SJCRH30 (cell line): ENCODE measurements around the gene RBM38. TPM values are rescaled to one million over a fixed set of nuclear protein-coding genes. Genes with fewer than 3 reads are reported as not detected.

Source experiments
- DNase-seq, 2 experiments: peaks; one replicate each; pipeline ENCODE4 v3.0.0-alpha.2; 2015 to 2020
- H3K27ac ChIP-seq: fragments of 250-450 bp; sonication (Bioruptor Pico); 2 replicates; pipeline ENCODE4 v1.5.1; 2020; ENCODE audit warnings: mild to moderate bottlenecking, moderate library complexity
- H3K27me3 ChIP-seq: fragments of 250-450 bp; sonication (Bioruptor Pico); 2 replicates; pipeline ENCODE4 v1.5.1; 2020; ENCODE audit warnings: mild to moderate bottlenecking, moderate library complexity
- H3K36me3 ChIP-seq: fragments of 250-450 bp; sonication (Bioruptor Pico); 2 replicates; pipeline ENCODE4 v1.5.1; 2020; ENCODE audit warnings: mild to moderate bottlenecking, moderate library complexity
- H3K4me1 ChIP-seq: fragments of 250-450 bp; sonication (Bioruptor Pico); 2 replicates; pipeline ENCODE4 v1.5.1; 2020; ENCODE audit warnings: mild to moderate bottlenecking, moderate library complexity
- H3K4me3 ChIP-seq: fragments of 250-450 bp; sonication (Bioruptor Pico); 2 replicates; pipeline ENCODE4 v1.5.1; 2020; ENCODE audit warnings: mild to moderate bottlenecking, moderate library complexity
- H3K9me3 ChIP-seq: fragments of 250-450 bp; sonication (Bioruptor Pico); replicated peaks from 2 replicates; pipeline ENCODE4 v1.5.1; 2020; ENCODE audit warnings: mild to moderate bottlenecking, moderate library complexity
- total RNA-seq: library from RNA; depleted of rRNA; stranded (reverse); fragments of >200 nt; shearing (Covaris generic); gene quantifications from 2 replicates; pipeline ENCODE4 v1.2.3, GENCODE V29; 2014

The RBM38 gene
- total RNA-seq, 1 experiment from 2014 or later: 181 TPM

DNA sequence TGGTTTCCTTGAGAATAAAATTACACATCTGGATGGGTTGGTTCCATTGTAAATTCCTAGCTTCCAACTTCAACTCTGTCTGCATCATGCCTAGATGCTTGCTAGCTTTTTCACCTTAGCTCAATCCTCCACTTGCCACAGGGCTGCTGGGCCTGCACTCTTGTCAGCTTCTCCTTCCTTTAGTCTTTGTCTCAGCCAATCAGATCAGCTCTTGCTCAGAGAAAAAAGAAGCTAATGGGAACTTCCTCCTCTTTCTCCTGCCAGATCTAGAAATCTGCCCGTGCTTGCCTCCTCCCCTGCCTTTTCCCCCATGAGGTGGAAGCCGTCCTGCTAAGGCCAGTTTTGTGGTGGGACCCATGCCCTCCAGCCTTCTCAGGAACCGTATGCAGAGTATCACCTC lies 21.6 kb upstream of the RBM38 start:
- no peak overlapping the region for H3K27ac ChIP-seq
- no peaks in the 10 kb centered on the region for H3K9me3 ChIP-seq
- no peak overlapping the region for H3K4me3 ChIP-seq
- no peaks in the 10 kb centered on the region for H3K27me3 ChIP-seq
- DNase-seq: no peak
- H3K36me3 ChIP-seq: peaks cover 62% of the 10 kb centered on the region
- H3K4me1 ChIP-seq: no peaks in the 10 kb centered on the region

DNA sequence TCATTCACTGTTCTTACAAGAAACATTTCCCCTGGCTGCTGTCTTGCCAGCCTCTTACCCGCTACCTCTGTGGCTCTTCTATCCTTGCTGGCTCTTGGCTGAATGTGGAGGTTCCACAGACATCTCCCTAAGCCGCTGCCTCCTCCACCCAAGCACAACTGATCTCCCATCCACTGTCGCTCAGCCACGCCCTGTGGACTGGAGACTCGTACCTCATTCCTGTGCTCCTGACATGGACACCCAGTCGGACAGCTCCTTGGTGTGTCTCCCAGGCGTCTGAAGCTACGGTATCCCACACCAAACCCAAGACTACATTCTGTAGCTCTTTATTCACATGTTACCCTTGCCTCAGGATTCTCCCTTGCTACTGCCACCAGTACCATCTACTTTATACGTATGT lies 20.9 kb upstream of the RBM38 start:
- no peak for DNase-seq
- Histone ChIP-seq H3K27me3 (no peaks in the 10 kb centered on the region), H3K9me3 (no peaks in the 10 kb centered on the region), H3K4me1 (no peaks in the 10 kb centered on the region), H3K36me3 (peaks cover 67% of the 10 kb centered on the region), H3K27ac (no peak overlapping the region), H3K4me3 (no peak overlapping the region)

DNA sequence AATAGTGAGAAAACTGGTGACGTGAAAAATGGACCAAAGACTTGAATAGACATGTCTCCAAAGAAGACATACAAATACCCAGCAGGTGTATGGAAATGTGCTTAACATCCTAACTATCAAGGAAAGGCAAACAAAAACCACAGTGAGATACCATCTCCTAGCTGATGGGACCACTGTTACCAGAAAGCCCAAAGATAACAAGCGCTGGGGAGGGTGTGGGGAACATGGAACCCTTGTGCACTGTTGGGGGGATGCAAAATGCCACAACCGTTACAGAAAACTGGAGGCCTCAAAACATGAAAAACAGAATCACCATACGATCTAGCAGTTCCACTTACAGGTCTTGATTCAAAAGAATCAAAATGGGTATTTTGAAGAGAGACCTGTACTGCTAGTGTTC lies 19.8 kb upstream of the RBM38 start:
- Histone ChIP-seq H3K27ac (no peak overlapping the region), H3K36me3 (peaks cover 75% of the 10 kb centered on the region)

DNA sequence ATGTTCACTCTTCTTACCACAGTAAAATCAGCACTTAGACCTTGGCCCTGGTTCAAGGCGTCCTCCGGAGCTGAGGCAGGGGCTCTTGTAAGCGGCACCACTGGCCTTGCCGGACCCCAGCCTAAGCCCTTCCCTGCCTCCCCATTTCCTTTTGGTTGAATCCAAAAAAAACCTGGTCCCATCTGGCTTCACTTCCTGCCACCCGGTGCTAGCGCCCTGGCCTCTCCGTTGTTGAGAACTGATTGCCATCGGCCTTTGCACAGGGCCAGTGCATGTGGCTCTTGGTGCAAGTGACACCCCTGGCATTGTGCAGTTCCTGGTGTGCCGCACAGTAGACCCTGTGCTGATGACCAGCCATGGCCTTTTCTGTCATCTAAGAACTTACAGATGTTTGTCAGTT lies 19.0 kb upstream of the RBM38 start:
- H3K9me3 ChIP-seq: no peaks in the 10 kb centered on the region
- H3K4me3 ChIP-seq: no peak overlapping the region
- peaks cover 83% of the 10 kb centered on the region for H3K36me3 ChIP-seq
- DNase-seq: no peak
- no peaks in the 10 kb centered on the region for H3K4me1 ChIP-seq
- H3K27ac ChIP-seq: no peak overlapping the region
- no peaks in the 10 kb centered on the region for H3K27me3 ChIP-seq

More for the DNA sequence above, 19.8 kb upstream of the RBM38 start:
- Histone ChIP-seq H3K4me3 (no peak overlapping the region), H3K9me3 (no peaks in the 10 kb centered on the region), H3K4me1 (no peaks in the 10 kb centered on the region), H3K27me3 (no peaks in the 10 kb centered on the region)
- no peak for DNase-seq

DNA sequence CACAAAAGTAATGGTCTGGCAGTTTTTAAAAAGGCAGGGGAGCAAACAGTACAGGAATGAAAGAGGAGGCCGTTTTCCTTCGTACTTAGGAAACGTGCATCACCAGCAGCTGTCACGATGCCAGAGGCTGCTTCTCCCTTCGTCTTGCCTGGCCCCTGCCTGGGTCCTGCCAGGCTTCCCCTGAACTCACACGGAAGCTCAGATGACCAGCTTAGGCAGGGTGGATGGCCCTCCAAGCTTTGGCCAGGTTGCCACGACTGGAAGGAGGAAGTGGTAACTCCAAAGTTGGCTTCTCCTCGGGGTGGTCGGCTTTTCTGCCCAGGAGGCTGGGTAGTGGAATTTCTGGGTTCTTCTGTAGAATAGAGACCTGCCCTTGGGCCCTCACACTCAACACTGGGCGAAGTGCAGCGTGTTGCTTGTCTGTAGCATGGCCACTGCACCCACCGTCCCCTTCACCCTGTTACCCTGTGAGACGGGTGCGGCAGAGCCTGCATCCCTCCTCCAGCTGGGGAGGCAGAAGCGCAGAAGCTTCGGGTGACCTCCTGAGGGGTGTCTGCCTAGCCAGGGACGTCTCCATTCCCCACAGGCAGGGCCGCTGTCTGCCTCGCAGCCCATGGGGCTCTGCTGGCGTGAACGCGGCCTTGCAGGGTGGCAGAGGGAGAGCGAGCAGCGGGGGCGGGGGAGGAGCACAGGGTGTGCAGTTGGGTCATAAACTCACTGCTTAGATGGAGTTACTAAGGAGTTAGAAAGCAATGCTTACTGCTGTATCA lies 18.4 kb upstream of the RBM38 start:
- no peak overlapping the region for H3K4me3 ChIP-seq
- no peaks in the 10 kb centered on the region for H3K27me3 ChIP-seq
- no peak for DNase-seq
- peaks cover 88% of the 10 kb centered on the region for H3K36me3 ChIP-seq
- no peak overlapping the region for H3K27ac ChIP-seq
- H3K9me3 ChIP-seq: no peaks in the 10 kb centered on the region
- no peaks in the 10 kb centered on the region for H3K4me1 ChIP-seq

DNA sequence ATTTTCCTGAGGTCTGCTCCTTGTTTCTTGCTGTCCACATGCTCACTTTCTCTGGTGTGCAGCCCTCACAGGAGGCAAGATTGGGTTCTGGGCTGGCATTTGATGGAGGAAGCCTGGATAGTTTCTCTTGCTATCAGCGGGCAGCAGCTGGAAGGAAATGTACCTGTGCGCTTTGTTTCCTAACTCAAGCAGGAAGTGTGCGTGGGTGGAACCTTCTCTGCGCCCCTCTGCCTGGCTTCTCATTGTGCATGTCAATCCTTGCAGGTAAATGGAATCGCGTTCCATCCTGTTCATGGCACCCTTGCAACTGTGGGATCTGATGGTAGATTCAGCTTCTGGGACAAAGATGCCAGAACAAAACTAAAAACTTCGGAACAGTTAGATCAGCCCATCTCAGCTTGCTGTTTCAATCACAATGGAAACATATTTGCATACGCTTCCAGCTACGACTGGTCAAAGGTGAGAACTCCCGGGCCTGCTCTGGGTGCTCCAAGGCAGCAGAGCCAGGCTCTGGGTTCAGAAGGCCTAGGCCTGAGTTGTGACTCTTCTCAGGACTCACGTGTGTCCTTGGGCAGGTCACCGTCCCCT lies 16.8 kb upstream of the RBM38 start:
- H3K4me1 ChIP-seq: no peaks in the 10 kb centered on the region
- no peak overlapping the region for H3K4me3 ChIP-seq
- H3K36me3 ChIP-seq: peaks cover 85% of the 10 kb centered on the region
- DNase-seq: no peak
- no peaks in the 10 kb centered on the region for H3K9me3 ChIP-seq
- H3K27ac ChIP-seq: no peak overlapping the region
- H3K27me3 ChIP-seq: no peaks in the 10 kb centered on the region

DNA sequence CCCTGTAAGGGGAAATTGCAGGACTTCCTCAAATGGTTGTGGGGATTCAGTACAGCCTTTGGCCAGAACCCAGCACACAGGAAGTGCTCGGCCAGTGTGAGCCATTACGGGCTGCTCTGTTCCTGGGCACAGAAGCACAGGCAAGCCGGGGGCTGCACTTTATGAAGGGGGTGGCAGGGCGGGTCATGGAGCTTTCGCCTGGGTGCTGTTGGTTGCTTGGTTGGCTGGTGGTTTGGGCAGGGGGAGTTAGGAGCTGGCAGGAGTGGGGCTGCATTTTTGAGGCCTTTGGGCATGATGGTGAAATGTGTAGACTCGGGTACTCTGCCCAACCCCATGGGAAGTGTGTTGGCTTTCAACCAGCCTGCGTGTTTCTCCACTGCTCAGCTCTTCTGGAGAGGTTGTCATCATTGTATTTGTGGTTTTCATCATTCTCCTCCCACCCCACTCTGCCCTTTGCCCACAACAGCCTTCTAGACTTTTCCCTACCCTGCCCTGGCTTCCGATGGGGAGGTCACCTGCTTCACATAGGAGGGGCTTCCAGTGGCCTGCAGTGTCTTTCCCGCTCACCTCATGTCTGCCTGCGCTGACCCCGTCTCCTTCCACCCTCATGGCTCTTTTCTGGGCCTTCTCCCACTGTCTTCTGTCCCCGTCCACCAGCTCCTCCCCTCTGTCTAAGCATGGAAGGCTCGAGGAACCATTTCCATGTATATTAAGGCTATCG lies 16.1 kb upstream of the RBM38 start:
- H3K36me3 ChIP-seq: peaks cover 83% of the 10 kb centered on the region
- no peak overlapping the region for H3K4me3 ChIP-seq
- H3K27ac ChIP-seq: no peak overlapping the region
- no peaks in the 10 kb centered on the region for H3K9me3 ChIP-seq
- no peak for DNase-seq
- H3K4me1 ChIP-seq: no peaks in the 10 kb centered on the region
- H3K27me3 ChIP-seq: no peaks in the 10 kb centered on the region

DNA sequence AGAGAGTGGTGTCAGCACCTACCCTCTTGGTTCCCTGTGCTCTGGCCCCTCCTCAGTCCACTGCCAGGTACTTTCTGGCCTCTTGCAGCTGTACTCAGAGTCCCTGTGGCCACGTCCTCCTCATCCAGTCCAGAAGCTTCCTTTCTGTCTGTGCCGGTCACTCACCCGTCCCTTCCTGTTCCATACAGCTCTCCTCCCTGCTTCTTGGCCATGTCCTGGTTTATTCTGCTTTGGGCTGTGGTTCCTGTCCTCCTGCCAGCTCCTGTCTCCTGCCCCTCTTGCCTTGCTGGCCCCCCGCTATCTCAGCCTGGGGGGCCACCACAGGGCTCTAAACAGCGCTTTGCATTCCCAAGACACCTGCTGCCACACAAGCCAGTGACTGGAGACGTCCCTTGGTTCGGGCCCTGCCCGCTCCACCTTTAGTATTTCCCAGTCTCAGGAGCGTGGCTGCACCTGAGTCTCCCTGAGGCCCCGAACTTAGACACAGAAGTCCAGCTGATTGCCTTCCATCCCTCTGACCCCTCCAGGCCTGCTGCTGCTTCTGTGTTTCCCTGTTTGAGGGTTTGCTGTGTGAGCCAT lies 15.5 kb upstream of the RBM38 start:
- no peak for DNase-seq
- Histone ChIP-seq H3K27ac (no peak overlapping the region), H3K4me1 (no peaks in the 10 kb centered on the region), H3K36me3 (peaks cover 80% of the 10 kb centered on the region), H3K27me3 (no peaks in the 10 kb centered on the region), H3K9me3 (no peaks in the 10 kb centered on the region), H3K4me3 (no peak overlapping the region)

DNA sequence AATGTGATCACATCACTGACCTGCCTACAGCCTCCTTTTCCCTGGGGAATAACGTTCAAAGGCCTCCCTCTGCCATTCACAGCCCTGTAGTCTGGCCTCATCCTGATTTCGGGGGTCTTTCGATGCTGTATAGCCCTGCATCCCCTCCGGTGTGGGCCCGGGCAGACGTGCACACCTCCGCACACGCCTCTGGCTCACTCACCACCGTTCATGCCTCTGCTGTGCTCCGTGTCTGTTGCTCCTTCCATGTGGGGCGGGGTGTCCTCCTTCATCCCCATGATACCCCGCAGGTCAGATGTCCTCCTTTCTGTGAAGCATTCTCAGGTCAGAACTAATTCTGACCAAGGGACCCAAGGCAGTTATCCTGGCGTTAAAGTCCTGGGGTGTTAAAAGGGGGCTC lies 13.8 kb upstream of the RBM38 start:
- Histone ChIP-seq H3K27ac (no peak overlapping the region), H3K36me3 (peaks cover 68% of the 10 kb centered on the region), H3K9me3 (no peaks in the 10 kb centered on the region), H3K27me3 (no peaks in the 10 kb centered on the region), H3K4me1 (no peaks in the 10 kb centered on the region), H3K4me3 (no peak overlapping the region)
- no peak for DNase-seq

DNA sequence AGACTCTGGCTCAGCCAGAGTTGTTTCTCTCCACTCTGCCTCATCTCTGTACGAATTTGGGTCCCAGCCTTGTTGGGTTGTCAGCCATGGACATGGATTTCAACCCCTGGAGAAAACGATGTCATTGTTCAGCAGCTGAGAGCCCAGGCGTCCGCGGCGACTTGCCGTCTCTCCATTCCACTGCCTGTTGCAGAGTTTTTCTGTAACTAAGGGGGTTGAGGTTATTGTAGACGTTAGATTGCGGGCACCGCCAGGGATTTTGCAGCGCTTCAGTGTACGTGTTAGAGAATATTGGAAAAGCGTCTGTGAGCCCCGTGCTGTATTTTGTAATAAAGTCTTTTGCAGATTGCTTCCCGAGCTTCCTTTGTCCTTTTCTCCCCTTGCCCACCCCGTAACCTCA lies 13.1 kb upstream of the RBM38 start:
- no peak for DNase-seq
- H3K9me3 ChIP-seq: no peaks in the 10 kb centered on the region
- H3K4me1 ChIP-seq: no peaks in the 10 kb centered on the region
- peaks cover 64% of the 10 kb centered on the region for H3K36me3 ChIP-seq
- H3K27me3 ChIP-seq: no peaks in the 10 kb centered on the region
- no peak overlapping the region for H3K4me3 ChIP-seq
- H3K27ac ChIP-seq: no peak overlapping the region

DNA sequence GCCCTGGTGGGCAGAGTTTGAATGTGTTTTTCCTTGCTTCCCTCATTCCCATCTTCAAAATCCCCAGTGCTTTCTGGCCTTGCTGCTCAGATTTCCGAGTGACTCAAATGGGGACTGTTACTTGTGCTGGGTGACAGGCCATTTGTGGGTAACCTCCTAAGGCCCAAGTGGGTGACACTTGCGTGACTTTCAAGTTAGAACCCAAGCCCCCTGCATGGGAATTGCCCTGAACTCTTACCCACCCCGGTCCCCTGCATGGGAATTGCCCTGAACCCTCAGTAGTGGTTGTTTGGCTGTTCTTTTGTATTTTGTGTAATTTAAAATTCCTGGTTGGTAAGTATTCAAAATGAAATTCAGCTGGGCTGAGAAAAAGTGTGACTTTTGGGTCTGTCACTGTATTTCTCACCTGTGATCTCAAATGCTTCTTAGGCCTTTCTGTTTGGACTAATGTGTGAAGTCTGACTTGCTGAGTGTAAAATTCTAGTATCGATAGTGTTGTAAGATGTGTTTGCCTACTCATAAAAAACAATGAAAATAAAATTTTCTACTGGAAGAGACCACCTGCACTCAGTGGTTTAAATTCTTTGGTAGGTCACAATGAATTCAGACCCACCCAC lies 12.4 kb upstream of the RBM38 start:
- H3K36me3 ChIP-seq: peaks cover 58% of the 10 kb centered on the region
- H3K4me1 ChIP-seq: no peaks in the 10 kb centered on the region
- no peak overlapping the region for H3K27ac ChIP-seq
- H3K4me3 ChIP-seq: no peak overlapping the region
- no peaks in the 10 kb centered on the region for H3K9me3 ChIP-seq
- DNase-seq: no peak
- no peaks in the 10 kb centered on the region for H3K27me3 ChIP-seq

DNA sequence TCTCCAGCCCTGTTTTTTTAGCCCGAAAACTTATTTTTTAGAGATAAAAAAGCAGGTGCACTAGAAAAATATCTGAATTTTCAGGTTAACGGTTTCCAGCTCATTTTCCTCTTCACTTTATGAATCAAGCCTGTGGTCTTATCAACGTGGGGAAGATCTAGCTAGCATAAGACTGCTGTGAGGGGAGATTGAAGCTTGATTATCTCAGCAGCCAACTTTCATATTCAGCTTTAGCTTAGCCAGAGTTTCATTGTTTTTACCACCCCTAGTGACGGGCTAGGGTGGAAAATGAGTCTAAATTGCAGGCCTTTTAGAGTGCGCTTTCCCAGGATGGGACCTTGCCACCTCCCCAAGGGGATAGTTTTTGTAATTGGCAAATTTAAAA lies 11.9 kb upstream of the RBM38 start:
- Histone ChIP-seq H3K27ac (no peak overlapping the region), H3K4me3 (no peak overlapping the region), H3K4me1 (no peaks in the 10 kb centered on the region), H3K27me3 (no peaks in the 10 kb centered on the region), H3K36me3 (peaks cover 54% of the 10 kb centered on the region), H3K9me3 (no peaks in the 10 kb centered on the region)
- DNase-seq: no peak

DNA sequence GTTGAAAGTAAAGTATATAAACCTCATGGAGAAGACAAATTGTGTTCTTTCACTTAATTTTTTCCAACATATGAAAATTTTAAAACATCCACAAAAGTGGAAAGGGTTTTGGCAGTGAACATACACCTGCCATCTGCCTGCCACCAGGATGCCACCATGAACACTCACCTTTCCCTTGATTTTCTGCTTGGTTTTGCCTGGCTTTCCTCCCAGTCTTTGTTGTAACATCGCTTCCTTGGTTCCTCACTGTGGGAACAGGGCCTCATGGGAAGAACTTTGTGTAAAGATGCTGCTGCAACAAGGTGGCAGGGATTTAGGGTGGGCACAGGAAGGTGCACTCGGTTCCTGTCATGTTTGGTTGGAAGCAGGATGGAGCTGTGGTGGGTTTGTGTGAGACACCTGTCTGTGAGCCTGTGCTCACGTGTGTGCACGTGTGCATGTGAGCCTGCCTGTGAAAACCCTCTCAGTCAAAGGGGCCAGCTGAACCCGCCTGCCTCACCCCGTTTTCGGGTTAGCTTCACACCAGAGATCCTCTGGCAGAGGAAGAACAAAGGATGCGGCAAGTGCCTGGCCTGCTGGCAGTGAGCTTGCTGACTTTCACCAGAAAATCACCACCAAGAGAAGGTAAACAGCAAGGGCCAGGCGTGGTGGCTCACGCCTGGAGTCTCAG lies 11.0 kb upstream of the RBM38 start:
- Histone ChIP-seq H3K27me3 (no peaks in the 10 kb centered on the region), H3K4me1 (no peaks in the 10 kb centered on the region), H3K4me3 (no peak overlapping the region), H3K9me3 (no peaks in the 10 kb centered on the region), H3K27ac (no peak overlapping the region), H3K36me3 (peaks cover 47% of the 10 kb centered on the region)
- no peak for DNase-seq

DNA sequence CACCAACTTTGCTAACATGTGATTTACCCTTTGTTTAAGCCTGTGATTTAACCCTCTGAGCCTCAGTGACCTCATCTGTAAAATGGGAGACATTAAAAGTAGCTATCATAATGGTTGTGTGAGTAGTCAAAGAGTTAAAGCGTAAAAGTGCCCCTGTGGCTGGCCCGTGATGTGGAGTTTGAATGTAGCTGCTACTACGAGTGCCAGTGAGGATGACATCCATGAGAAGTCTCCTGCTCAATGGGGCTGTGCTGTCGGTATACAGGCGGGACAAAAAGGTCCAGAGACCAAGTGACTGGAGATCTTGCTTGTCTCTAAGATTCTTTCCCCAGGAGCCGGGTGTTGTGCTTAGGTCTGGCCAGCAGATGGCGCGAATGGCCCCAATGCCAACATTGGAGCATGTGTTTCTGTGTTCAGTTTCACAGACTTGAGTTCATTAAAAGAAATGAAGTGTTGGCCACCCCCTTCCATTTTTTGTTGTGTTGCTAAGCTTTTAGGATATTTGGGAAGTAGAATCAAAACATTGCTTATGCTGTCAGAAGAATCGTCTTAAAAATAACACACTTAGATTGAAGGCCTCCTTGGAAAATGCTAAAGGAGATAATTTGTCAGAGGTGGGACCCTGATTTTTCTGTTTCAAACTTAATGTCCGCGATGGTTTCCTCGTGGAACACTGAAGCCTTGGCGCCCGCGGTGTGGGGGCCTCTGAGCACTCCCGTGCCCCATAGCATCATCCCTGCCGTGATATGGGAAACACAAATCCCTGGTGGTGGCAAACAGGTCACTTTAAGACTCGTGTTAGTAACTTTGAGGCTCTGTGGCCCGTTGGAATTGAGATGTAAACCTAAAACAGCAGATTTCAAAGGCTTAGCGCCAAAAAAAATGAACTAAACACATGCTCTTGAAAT lies 9.3 kb upstream of the RBM38 start:
- H3K9me3 ChIP-seq: no peaks in the 10 kb centered on the region
- H3K4me3 ChIP-seq: no peak overlapping the region
- H3K27ac ChIP-seq: no peak overlapping the region
- H3K27me3 ChIP-seq: no peaks in the 10 kb centered on the region
- peak; percentile 81 to 92 for DNase-seq
- H3K36me3 ChIP-seq: peaks cover 33% of the 10 kb centered on the region
- no peaks in the 10 kb centered on the region for H3K4me1 ChIP-seq
